WTC11 (cell line): Measurements from ENCODE around the gene DLGAP4. TPM values are rescaled to one million over a fixed set of nuclear protein-coding genes. Genes with fewer than 3 reads are reported as not detected.

Experiments used
- ATAC-seq: fragments of 200-7000 bp; cut with Tn5 transposase; 2 replicates; pipeline ENCODE4 v1.10.0; 2021; ENCODE audit warnings: mild to moderate bottlenecking, moderate library complexity
- CTCF ChIA-PET: fragments of 300-600 bp; sonication (Branson Sonifier 250); formaldehyde crosslinking; loops from one replicate; lab custom pipeline; 2021; ENCODE audit warnings: antibody characterized with exemption; lab: Charles Lee
- POLR2A ChIA-PET: fragments of 350-600 bp; sonication (Branson Sonifier 250); formaldehyde crosslinking; loops from one replicate; lab custom pipeline; 2021; ENCODE audit warnings: antibody characterized with exemption; lab: Charles Lee
- DNase-seq: peaks from one replicate; pipeline ENCODE4 v3.0.0; 2021; ENCODE audit warnings: low spot score
- H3K27ac Mint-ChIP-seq: 2 replicates; pipeline ENCODE4 v1.8.0; 2021; ENCODE audit warnings: mixed read lengths
- H3K27me3 Mint-ChIP-seq: 2 replicates; pipeline ENCODE4 v1.8.0; 2021; ENCODE audit warnings: low read depth, mild to moderate bottlenecking, moderate library complexity, mixed read lengths
- H3K36me3 Mint-ChIP-seq: 2 replicates; pipeline ENCODE4 v1.8.0; 2021; ENCODE audit warnings: mixed read lengths
- H3K4me1 Mint-ChIP-seq: 2 replicates; pipeline ENCODE4 v1.8.0; 2022; ENCODE audit warnings: mixed read lengths
- H3K4me3 Mint-ChIP-seq: 2 replicates; pipeline ENCODE4 v1.8.0; 2021; ENCODE audit warnings: mild to moderate bottlenecking, moderate library complexity, mixed read lengths
- H3K9me3 Mint-ChIP-seq: 2 replicates; pipeline ENCODE4 v1.8.0; 2021; ENCODE audit warnings: mixed read lengths
- ARID4B ChIP-seq: sonication (generic); formaldehyde crosslinking; IDR thresholded peaks from 2 replicates; pipeline ENCODE4 v1.8.0; 2023; ENCODE audit warnings: missing genetic modification reagents, mild to moderate bottlenecking, borderline replicate concordance
- CREB1 ChIP-seq: sonication (generic); formaldehyde crosslinking; IDR thresholded peaks from 2 replicates; pipeline ENCODE4 v1.8.0; 2023; ENCODE audit warnings: mild to moderate bottlenecking, missing genetic modification reagents
- E2F5 ChIP-seq: sonication (generic); formaldehyde crosslinking; IDR thresholded peaks from 2 replicates; pipeline ENCODE4 v1.8.1; 2022; ENCODE audit warnings: mild to moderate bottlenecking, moderate library complexity, missing genetic modification reagents
- ERG ChIP-seq: fragments of 250-450 bp; sonication (Bioruptor Pico); IDR thresholded peaks from 2 replicates; pipeline ENCODE4 v1.8.0; 2021; ENCODE audit warnings: mild to moderate bottlenecking
- IRF2 ChIP-seq: sonication (generic); formaldehyde crosslinking; IDR thresholded peaks from 2 replicates; pipeline ENCODE4 v1.8.0; 2022; ENCODE audit warnings: low read depth, missing genetic modification reagents, borderline replicate concordance
- MLX ChIP-seq: sonication (generic); formaldehyde crosslinking; IDR thresholded peaks from 2 replicates; pipeline ENCODE4 v1.8.1; 2023; ENCODE audit warnings: mild to moderate bottlenecking, missing genetic modification reagents, moderate library complexity
- NFATC4 ChIP-seq: fragments of 250-450 bp; sonication (Bioruptor Pico); IDR thresholded peaks from 2 replicates; pipeline ENCODE4 v1.9.0; 2021; ENCODE audit warnings: mild to moderate bottlenecking
- RELA ChIP-seq: sonication (generic); formaldehyde crosslinking; IDR thresholded peaks from 2 replicates; pipeline ENCODE4 v1.8.1; 2022; ENCODE audit warnings: missing genetic modification reagents, mild to moderate bottlenecking, borderline replicate concordance
- RORB ChIP-seq: fragments of 250-450 bp; sonication (Bioruptor Pico); IDR thresholded peaks from 2 replicates; pipeline ENCODE4 v1.9.0; 2021; ENCODE audit warnings: mild to moderate bottlenecking
- SMAD3 ChIP-seq: sonication (generic); formaldehyde crosslinking; IDR thresholded peaks from 2 replicates; pipeline ENCODE4 v1.8.0; 2022; ENCODE audit warnings: missing genetic modification reagents, mild to moderate bottlenecking, borderline replicate concordance
- SMAD4 ChIP-seq: sonication (generic); formaldehyde crosslinking; IDR thresholded peaks from 2 replicates; pipeline ENCODE4 v1.8.0; 2022; ENCODE audit warnings: mild to moderate bottlenecking, missing genetic modification reagents
- SP1 ChIP-seq: sonication (generic); formaldehyde crosslinking; conservative IDR thresholded peaks from 2 replicates; pipeline ENCODE4 v1.8.1; 2022; ENCODE audit warnings: missing genetic modification reagents
- STAT6 ChIP-seq: sonication (generic); formaldehyde crosslinking; conservative IDR thresholded peaks from 2 replicates; pipeline ENCODE4 v1.8.1; 2023; ENCODE audit warnings: mild to moderate bottlenecking, low read depth, missing genetic modification reagents, moderate library complexity
- USF2 ChIP-seq: sonication (generic); formaldehyde crosslinking; IDR thresholded peaks from 2 replicates; pipeline ENCODE4 v1.8.1; 2023; ENCODE audit warnings: mild to moderate bottlenecking, missing genetic modification reagents, moderate library complexity
- ZNF138 ChIP-seq: sonication (generic); formaldehyde crosslinking; conservative IDR thresholded peaks from 2 replicates; pipeline ENCODE4 v1.8.1; 2022; ENCODE audit warnings: mild to moderate bottlenecking, moderate library complexity, missing genetic modification reagents
- ZNF396 ChIP-seq: fragments of 250-450 bp; sonication (Bioruptor Pico); IDR thresholded peaks from 2 replicates; pipeline ENCODE4 v1.8.0; 2021; ENCODE audit warnings: mild to moderate bottlenecking, moderate library complexity, borderline replicate concordance
- ZNF512 ChIP-seq: sonication (generic); formaldehyde crosslinking; IDR thresholded peaks from 2 replicates; pipeline ENCODE4 v1.8.1; 2022; ENCODE audit warnings: missing genetic modification reagents, borderline replicate concordance
- ZSCAN18 ChIP-seq: fragments of 250-450 bp; sonication (Bioruptor Pico); IDR thresholded peaks from 2 replicates; pipeline ENCODE4 v2.1.2; 2022; ENCODE audit warnings: mild to moderate bottlenecking, moderate library complexity
- total RNA-seq: library from RNA; stranded (reverse); gene quantifications from 3 replicates; pipeline ENCODE4 v1.2.3, GENCODE V29; 2021

Gene DLGAP4
- total RNA-seq, 1 experiment from 2014 or later: 52.6 TPM

GRCh38 chr20:36385503-36385902, 79.4 kb downstream of the DLGAP4 start:
- H3K4me3 Mint-ChIP-seq: no peak overlapping the region
- CTCF ChIA-PET: interaction anchor here (0.9 to 3.3 kb wide), 3 partner anchors 14 to 247 kb away, joined by 3 to 36 read pairs (median 4); no protein-coding TSS in a partner anchor
- no peaks in the 10 kb centered on the region for H3K36me3 Mint-ChIP-seq
- H3K9me3 Mint-ChIP-seq: no peaks in the 10 kb centered on the region
- POLR2A ChIA-PET: no interaction called here
- TF ChIP-seq MLX (CRISPR knock-in tag) (no peak), ERG (CRISPR knock-in tag) (no peak), ZSCAN18 (CRISPR knock-in tag) (no peak), CREB1 (no peak)
- H3K27ac Mint-ChIP-seq: no peak overlapping the region
- no peaks in the 10 kb centered on the region for H3K4me1 Mint-ChIP-seq
- H3K27me3 Mint-ChIP-seq: no peaks in the 10 kb centered on the region; the same call in 1 of the 2 replicates
- ATAC-seq (no peak), DNase-seq (no peak)

- ATAC-seq: no peak
- Mint-ChIP-seq H3K27ac (no peak overlapping the region), H3K27me3 (no peaks in the 10 kb centered on the region; the same call in 1 of the 2 replicates), H3K9me3 (no peaks in the 10 kb centered on the region), H3K4me3 (no peak overlapping the region), H3K4me1 (peaks cover 6% of the 10 kb centered on the region), H3K36me3 (no peaks in the 10 kb centered on the region)
- DNase-seq: no peak
- POLR2A ChIA-PET: no interaction called here
- no peak for TF ChIP-seq RELA
- TF ChIP-seq SP1: no peak
- TF ChIP-seq E2F5 (CRISPR knock-in tag): no peak
- no peak for TF ChIP-seq SMAD4 (CRISPR knock-in tag)
- CTCF ChIA-PET: interaction anchor here (0.8 to 1.8 kb wide), 3 partner anchors 13 to 78 kb away, joined by 4 read pairs; no protein-coding TSS in a partner anchor
Observed at GRCh38 chr20:36386236-36386635, 80.1 kb downstream of the DLGAP4 start.

- H3K27ac Mint-ChIP-seq: no peak overlapping the region
- no peaks in the 10 kb centered on the region; the same call in 1 of the 2 replicates for H3K27me3 Mint-ChIP-seq
- no peaks in the 10 kb centered on the region for H3K36me3 Mint-ChIP-seq
- ATAC-seq (no peak), DNase-seq (no peak)
- ChIA-PET POLR2A (no interaction called here), CTCF (interaction anchor here (1.1 to 2.9 kb wide), 4 partner anchors 10 to 398 kb away, joined by 3 to 24 read pairs (median 7); no protein-coding TSS in a partner anchor)
- H3K4me1 Mint-ChIP-seq: peaks cover 16% of the 10 kb centered on the region
- H3K9me3 Mint-ChIP-seq: no peaks in the 10 kb centered on the region
- no peak overlapping the region for H3K4me3 Mint-ChIP-seq
- TF ChIP-seq SP1 (no peak), SMAD3 (no peak), IRF2 (no peak), RORB (no peak), NFATC4 (CRISPR knock-in tag) (no peak), STAT6 (no peak), ZNF138 (CRISPR knock-in tag) (no peak), USF2 (CRISPR knock-in tag) (no peak), ZNF512 (CRISPR knock-in tag) (no peak), ZNF396 (CRISPR knock-in tag) (no peak), ARID4B (no peak)
Observed at GRCh38 chr20:36390269-36390668, 84.1 kb downstream of the DLGAP4 start.
